GM13976 (cell line): Measurements from ENCODE around the gene MCM10.

Source experiments
- DNase-seq: peaks from one replicate; pipeline ENCODE4 v3.0.0; 2012; ENCODE audit warnings: low spot score
- CTCF ChIP-seq: IDR thresholded peaks from 2 replicates; pipeline ENCODE4 v1.5.1; 2012; ENCODE audit warnings: borderline replicate concordance, mild to moderate bottlenecking; ENCODE audit not compliant: insufficient read depth; ENCODE audit errors: extremely low read depth, missing control alignments, control extremely low read depth
- in situ Hi-C: fragments of 300-500 bp; cut with MboI; formaldehyde crosslinking; loops from one replicate; pipeline ENCODE4 v1.12.0; 2022; ENCODE audit warnings: low sequenced_read_pairs, mixed read lengths, inconsistent platforms; ENCODE audit not compliant: unreplicated experiment

The MCM10 gene

GRCh38 chr10:13206546-13207443, 45.4 kb downstream of the MCM10 start:
- in situ Hi-C loops = no loop called here
- DNase-seq = no peak
- peak; percentile 37 for TF ChIP-seq CTCF

GRCh38 chr10:13213163-13213562, 51.8 kb downstream of the MCM10 start:
- no peak for DNase-seq
- in situ Hi-C loops = no loop called here
- no peak for TF ChIP-seq CTCF

- DNase-seq = no peak
- in situ Hi-C loops = no loop called here
- TF ChIP-seq CTCF = no peak
These were observed 57.5 kb downstream of the MCM10 start for GRCh38 chr10:13218878-13219277.

- in situ Hi-C loops = no loop called here
These were observed 58.6 kb downstream of the MCM10 start for GRCh38 chr10:13219685-13220670.

GRCh38 chr10:13221572-13221971, 60.2 kb downstream of the MCM10 start:
- in situ Hi-C loops = no loop called here
- no peak for TF ChIP-seq CTCF
- DNase-seq = no peak

More at GRCh38 chr10:13219685-13220670, 58.6 kb downstream of the MCM10 start:
- TF ChIP-seq CTCF = peak; percentile 37
- DNase-seq = peak; percentile 69

- no peak for DNase-seq
- in situ Hi-C loops = no loop called here
- no peak for TF ChIP-seq CTCF
These were observed 60.8 kb downstream of the MCM10 start for GRCh38 chr10:13222151-13222550.
